ENCODE measurements around the gene PRTFDC1. TPM values are rescaled to one million over a fixed set of nuclear protein-coding genes. Genes with fewer than 3 reads are reported as not detected.

The PRTFDC1 gene
- total RNA-seq, 2 donors from 2014 or later, result 14.5 to 18.3 TPM

DNA sequence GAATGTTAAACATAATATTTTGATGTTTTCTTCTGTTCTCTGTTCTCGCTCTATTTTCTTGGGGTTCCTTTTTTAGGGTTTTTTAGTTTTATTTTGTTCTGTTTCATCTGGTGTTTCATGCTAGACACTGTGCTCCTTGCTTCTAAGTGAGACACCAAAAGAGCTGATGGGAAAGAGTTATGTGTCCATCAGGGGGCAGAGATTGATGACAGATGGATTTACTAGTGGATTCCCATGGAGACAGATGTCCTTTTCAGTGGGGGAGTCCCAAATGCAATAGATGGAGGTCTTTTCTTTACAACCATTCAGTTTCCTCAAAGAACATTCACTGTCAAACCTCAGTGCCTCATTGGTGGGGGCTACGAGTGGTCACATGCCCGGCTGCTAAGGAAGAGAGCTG lies 34.9 kb downstream of the PRTFDC1 start:
- H3K27ac ChIP-seq (ENCODE audit: low read depth, low read length), result no peak overlapping the region
- H3K27me3 ChIP-seq (ENCODE audit: control insufficient read depth, insufficient read depth, low read length, poor library complexity, severe bottlenecking), result no peaks in the 10 kb centered on the region
- Mint-ChIP-seq H3K9me3 (peaks cover 6% of the 10 kb centered on the region), H3K4me3 (no peak overlapping the region), H3K4me1 (peaks cover 13% of the 10 kb centered on the region), H3K27me3 (ENCODE audit: insufficient read depth) (no peaks in the 10 kb centered on the region), H3K36me3 (ENCODE audit: low read depth) (peaks cover 9% of the 10 kb centered on the region), H3K27ac (no peak overlapping the region)
- TF ChIP-seq, protein P1, sequence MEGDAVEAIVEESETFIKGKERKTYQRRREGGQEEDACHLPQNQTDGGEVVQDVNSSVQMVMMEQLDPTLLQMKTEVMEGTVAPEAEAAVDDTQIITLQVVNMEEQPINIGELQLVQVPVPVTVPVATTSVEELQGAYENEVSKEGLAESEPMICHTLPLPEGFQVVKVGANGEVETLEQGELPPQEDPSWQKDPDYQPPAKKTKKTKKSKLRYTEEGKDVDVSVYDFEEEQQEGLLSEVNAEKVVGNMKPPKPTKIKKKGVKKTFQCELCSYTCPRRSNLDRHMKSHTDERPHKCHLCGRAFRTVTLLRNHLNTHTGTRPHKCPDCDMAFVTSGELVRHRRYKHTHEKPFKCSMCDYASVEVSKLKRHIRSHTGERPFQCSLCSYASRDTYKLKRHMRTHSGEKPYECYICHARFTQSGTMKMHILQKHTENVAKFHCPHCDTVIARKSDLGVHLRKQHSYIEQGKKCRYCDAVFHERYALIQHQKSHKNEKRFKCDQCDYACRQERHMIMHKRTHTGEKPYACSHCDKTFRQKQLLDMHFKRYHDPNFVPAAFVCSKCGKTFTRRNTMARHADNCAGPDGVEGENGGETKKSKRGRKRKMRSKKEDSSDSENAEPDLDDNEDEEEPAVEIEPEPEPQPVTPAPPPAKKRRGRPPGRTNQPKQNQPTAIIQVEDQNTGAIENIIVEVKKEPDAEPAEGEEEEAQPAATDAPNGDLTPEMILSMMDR (conservative IDR thresholded peaks at IDR 0.05), result no peak
- no peak overlapping the region for H3K4me3 ChIP-seq (ENCODE audit: low read length)
- no peak overlapping the region for H3K9ac ChIP-seq (ENCODE audit: extremely low read depth, low read length, poor library complexity, severe bottlenecking)
- WGBS, 2 experiments (ENCODE audit: insufficient coverage in 1 of 2, insufficient read length in 1 of 2), result 91 to 95% methylated on average over 2 to 3 of the region's 3 CpGs
- DNase-seq, result no peak
- no peaks in the 10 kb centered on the region for H3K36me3 ChIP-seq (ENCODE audit: control insufficient read depth, insufficient read depth, low read length)
- peaks cover 10% of the 10 kb centered on the region for H3K4me1 ChIP-seq (ENCODE audit: control insufficient read depth, insufficient read depth, low read length)
- H3K9me3 ChIP-seq (ENCODE audit: control insufficient read depth, low read length), result no peaks in the 10 kb centered on the region

DNA sequence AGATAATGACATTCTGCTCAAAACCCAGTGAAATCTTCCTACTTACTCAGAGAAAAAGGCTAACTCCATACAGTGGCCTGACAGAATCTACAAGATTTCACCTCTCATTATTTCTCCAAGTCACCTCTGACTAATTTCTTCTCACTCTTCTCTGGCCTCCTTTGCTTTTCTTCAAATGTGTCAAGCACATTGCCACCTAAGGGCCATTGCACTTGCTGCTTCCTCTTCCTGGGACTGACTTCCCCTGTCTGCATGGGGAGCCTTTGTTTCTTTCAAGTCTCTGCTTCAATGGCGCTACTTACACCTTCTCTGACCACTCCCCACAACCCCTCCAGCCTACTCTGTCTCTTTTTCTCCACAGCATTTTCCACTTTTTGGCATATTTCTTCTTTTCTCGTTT lies 36.0 kb downstream of the PRTFDC1 start:
- Histone ChIP-seq H3K9me3 (ENCODE audit: control insufficient read depth, low read length) (no peaks in the 10 kb centered on the region), H3K4me3 (ENCODE audit: low read length) (no peak overlapping the region), H3K36me3 (ENCODE audit: control insufficient read depth, insufficient read depth, low read length) (no peaks in the 10 kb centered on the region), H3K4me1 (ENCODE audit: control insufficient read depth, insufficient read depth, low read length) (peaks cover 10% of the 10 kb centered on the region), H3K9ac (ENCODE audit: extremely low read depth, low read length, poor library complexity, severe bottlenecking) (no peak overlapping the region), H3K27ac (ENCODE audit: low read depth, low read length) (no peak overlapping the region), H3K27me3 (ENCODE audit: control insufficient read depth, insufficient read depth, low read length, poor library complexity, severe bottlenecking) (no peaks in the 10 kb centered on the region)
- H3K4me3 Mint-ChIP-seq, result no peak overlapping the region
- no peak overlapping the region for H3K27ac Mint-ChIP-seq
- peaks cover 10% of the 10 kb centered on the region for H3K4me1 Mint-ChIP-seq
- H3K27me3 Mint-ChIP-seq (ENCODE audit: insufficient read depth), result no peaks in the 10 kb centered on the region
- H3K9me3 Mint-ChIP-seq, result peaks cover 5% of the 10 kb centered on the region
- peaks cover 8% of the 10 kb centered on the region for H3K36me3 Mint-ChIP-seq (ENCODE audit: low read depth)
- no peak for DNase-seq
- TF ChIP-seq, protein P1 (conservative IDR thresholded peaks at IDR 0.05), result no peak
- 85 to 95% methylated on average over 2 of the region's 2 CpGs for WGBS, 2 experiments (ENCODE audit: insufficient coverage in 1 of 2, insufficient read length in 1 of 2)

DNA sequence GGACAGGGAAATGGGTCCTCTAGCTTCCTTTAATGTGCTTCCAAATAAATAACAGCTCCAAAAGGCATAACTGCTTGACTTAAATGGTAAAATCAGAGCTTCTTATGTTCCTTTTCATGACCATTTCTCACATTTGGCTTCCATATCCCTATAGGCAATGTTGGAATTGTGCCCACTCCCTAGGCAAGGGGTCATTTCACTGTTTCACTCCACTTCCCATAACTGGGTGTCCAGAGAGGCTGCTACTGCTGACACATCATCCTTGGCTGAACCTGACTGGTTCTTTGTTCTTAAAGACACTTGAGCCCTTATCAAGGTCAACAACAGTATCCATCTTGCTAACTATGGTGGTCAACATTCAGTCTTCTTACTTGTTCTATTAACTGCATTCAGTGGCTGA lies 37.1 kb downstream of the PRTFDC1 start:
- H3K9ac ChIP-seq (ENCODE audit: extremely low read depth, low read length, poor library complexity, severe bottlenecking), result no peak overlapping the region
- peaks cover 7% of the 10 kb centered on the region for H3K36me3 Mint-ChIP-seq (ENCODE audit: low read depth)
- H3K27ac Mint-ChIP-seq, result no peak overlapping the region
- peaks cover 4% of the 10 kb centered on the region for H3K4me1 Mint-ChIP-seq
- peaks cover 10% of the 10 kb centered on the region for H3K4me1 ChIP-seq (ENCODE audit: control insufficient read depth, insufficient read depth, low read length)
- H3K9me3 ChIP-seq (ENCODE audit: control insufficient read depth, low read length), result no peaks in the 10 kb centered on the region
- TF ChIP-seq, protein P1 (conservative IDR thresholded peaks at IDR 0.05), result no peak
- no peaks in the 10 kb centered on the region for H3K27me3 Mint-ChIP-seq (ENCODE audit: insufficient read depth)
- H3K4me3 Mint-ChIP-seq, result no peak overlapping the region
- peaks cover 5% of the 10 kb centered on the region for H3K9me3 Mint-ChIP-seq
- no peak for DNase-seq
- H3K4me3 ChIP-seq (ENCODE audit: low read length), result peak overlapping the region; percentile 12
- H3K27me3 ChIP-seq (ENCODE audit: control insufficient read depth, insufficient read depth, low read length, poor library complexity, severe bottlenecking), result no peaks in the 10 kb centered on the region
- no peaks in the 10 kb centered on the region for H3K36me3 ChIP-seq (ENCODE audit: control insufficient read depth, insufficient read depth, low read length)
- no peak overlapping the region for H3K27ac ChIP-seq (ENCODE audit: low read depth, low read length)

All from endodermal cell (in vitro differentiated cells).